Ramos (cell line): ENCODE measurements around the gene APOD.
"Not testable (repeated sequence)": the region's sequence is repeated elsewhere in the genome, so short reads cannot be mapped to it uniquely, and the experiment has no call there.

ENCODE experiments used
- in situ Hi-C: fragments of 300-500 bp; cut with MboI; formaldehyde crosslinking; loops from one replicate; pipeline ENCODE4 v1.14.3; 2022; ENCODE audit warnings: low sequenced_read_pairs; ENCODE audit not compliant: unreplicated experiment

The APOD gene

DNA sequence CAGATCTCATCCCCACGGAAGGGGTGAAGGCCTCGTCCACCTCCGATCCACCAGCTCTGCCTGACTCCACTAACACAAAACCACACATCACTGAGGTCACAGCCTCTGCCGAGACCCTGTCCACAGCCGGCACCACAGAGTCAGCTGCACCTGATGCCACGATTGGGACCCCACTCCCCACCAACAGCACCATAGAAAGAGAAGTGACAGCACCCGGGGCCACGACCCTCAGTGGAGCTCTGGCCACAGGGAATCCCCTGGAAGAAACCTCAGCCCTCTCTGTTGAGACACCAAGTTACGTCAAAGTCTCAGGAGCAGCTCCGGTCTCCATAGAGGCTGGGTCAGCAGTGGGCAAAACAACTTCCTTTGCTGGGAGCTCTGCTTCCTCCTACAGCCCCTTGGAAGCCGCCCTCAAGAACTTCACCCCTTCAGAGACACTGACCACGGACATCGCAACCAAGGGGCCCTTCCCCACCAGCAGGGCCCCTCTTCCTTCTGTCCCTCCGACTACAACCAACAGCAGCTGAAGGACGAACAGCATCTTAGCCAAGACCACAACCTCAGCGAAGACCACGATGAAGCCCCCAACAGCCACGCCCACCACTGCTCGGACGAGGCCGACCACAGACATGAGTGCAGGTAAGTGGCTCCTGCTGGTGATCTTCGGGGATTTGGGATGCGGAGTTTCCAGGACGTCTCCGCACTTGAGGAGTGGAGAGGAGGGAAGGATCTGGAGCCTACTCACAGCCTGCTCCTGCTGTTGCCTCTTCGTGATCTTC is 36.0 kb upstream of the APOD start:
- in situ Hi-C loops: loop anchor here (5.0 kb wide), 1 partner anchor 98 kb away; no protein-coding TSS in a partner anchor

DNA sequence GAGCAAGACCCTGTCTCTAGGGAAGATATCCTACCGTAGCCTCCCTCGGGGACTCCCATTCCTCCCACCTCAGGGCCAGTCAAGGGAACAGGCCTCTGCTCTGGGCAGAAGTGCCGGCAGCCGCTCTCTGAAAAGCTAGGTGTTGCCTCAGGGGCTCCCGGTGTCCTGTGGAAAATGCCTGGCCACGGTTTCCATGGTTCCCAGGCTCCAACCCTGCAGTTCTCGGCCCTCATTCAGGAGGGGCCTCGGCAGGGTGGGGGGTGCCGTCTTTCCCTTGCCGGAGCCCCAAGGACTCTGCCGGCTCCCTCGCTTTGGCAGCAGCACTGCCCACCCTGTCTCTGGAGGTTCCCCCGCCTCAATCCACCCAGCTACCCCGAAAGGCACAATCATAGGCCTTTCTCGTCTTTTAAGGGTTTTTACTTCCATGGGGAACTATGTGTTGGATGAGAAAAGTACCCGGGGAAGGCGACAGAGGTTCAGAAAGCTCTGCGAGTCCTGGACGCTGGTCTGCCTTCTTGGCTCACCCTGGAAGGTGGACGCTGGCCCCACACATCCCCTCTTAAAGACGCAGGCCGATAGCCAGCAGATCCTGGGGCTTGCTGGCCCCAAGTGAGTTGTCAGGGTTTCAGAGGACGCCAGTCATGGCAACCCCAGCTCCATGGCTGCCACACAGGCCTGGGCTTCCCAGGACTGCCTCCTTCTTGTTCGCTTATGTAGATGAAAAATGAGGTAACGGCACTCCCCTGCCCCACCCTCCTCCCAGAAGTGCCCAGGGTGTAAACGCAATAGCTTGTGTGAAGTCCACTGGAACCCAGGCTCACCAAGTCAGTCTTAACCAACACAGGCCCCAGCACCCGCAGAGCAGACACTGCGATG is 34.3 kb upstream of the APOD start:
- in situ Hi-C loops: not testable (repeated sequence)

DNA sequence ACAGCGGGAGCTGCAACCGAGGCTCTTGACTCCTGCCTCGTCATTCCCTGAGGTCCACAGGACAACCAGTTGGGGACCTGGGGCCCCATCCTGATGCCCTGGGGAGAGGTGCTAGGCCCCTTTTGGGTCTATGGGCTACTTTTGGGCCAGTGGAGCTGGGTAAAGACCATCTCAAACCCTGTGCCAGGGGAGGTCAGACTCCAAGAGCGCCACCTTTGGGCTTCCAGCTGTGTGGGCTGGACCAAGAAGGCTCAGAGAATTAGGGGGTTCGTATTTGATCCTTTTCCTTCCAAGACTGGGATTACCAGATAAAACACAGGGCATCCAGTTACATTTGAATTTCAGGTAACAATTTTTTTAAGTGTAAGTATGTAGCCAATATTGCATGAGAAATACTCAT is 33.4 kb upstream of the APOD start:
- in situ Hi-C loops: not testable (repeated sequence)

DNA sequence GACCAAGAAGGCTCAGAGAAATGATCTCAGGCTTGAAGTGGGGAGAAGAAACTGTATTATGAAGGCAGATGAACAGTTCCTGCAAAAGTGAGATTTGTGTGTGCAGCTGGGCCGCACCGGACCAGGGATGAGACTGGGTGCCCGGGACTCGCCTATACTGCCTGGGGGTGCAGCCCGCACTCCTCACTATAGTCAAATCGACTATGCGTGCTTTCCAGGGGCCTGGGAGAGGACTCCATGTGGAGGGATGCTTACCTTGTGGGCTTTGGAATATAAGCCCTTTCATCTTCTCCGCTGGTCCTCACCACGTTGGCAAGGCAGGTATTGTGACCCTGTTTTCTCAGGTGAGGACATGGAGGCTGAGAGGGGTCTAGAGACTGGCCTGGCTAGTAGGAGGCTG is 32.9 kb upstream of the APOD start:
- in situ Hi-C loops: no loop called here

DNA sequence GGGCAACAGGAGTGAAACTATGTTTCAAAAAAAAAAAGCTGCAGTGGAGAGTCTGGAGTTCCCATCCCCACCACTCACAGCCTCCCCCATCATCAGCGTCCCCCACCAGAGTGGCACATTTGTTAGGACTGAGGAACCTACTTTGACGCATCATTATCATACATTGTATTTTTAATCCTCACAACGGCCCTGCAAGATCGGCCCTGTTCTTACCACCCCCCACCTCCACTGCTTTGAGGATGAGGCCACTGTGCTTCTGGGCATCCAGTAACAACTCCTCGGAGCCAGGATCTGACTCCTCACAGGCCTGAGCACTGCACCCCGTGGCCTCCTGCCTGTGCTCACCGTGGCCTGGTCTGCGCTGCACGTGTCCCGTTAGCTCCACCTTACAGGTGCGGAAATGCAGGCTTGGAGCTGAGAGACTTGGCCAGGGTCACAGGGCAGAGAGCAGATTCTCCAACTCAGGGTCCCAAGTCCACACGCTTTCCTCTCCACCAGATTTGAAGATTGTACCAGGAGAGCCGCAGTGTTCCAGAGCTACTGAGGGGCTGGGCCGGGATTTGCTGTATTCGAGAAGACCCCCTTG is 32.3 kb upstream of the APOD start:
- in situ Hi-C loops: not testable (repeated sequence)

DNA sequence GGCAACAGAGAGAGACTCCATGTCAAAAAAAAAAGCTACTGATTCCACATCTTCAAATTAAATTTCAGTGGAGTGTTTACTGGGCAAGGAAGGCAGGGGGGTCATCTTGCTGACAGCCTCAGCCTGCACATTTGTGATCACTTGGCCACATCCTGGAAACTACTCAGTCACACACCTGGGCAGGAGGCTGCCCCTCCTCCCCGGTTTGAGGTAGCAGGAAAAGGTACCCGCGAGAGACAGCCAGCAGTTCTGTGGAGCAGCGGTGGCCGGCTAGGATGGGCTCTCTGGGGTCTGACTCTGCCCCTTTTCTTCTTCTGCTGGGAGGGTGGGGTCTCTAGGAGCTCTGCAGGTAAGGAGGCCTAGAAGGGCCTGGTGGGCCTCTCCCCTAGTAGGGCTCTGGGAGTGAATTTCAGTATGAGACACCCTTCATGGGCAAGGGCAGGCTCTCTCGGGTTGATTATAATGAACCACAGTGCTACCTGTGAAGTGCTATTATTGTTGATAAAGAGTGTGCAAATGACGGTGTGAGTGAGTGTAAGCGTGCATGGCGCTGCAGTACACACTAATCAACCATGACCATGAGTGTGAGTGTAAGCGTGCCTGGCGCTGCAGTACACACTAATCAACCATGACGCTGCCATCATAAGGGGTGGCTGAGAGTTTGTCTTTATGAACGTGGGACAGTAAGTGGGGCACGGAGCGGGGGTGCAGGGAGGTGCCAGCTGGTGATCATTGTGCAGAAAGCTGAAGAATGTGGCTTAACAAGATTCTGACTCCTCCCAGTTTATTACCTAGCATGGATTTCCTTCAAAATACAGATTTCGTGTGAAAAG is 31.1 kb upstream of the APOD start:
- in situ Hi-C loops: not testable (repeated sequence)

DNA sequence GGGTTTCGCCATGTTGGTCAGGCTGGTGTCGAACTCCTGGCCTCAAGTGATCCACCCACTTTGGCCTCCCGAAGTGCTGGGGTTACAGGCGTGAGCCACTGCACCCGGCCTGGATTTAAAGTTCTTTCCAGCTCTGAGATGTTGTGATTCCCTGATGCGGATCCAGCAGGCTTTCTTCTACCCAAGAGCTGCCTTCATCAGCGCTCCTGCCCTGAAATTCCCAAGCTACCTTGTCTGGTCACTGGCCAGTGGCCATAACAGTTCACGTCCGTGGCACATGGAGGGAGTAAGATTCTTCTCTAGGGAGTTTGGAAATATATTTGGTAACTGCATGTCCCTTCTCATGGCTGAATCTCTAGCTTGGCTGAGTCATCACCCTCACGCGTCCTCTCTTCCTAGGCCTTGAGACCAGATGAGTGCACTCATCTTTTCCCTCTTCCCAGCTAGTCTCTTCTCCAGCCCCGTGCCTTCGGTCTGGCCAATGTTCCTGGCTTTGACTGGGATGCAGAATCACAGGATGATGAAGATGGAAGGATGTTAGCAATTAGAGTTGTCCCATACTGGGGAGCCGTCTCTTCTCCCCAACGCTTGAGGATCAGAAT is 29.8 kb upstream of the APOD start:
- in situ Hi-C loops: no loop called here

DNA sequence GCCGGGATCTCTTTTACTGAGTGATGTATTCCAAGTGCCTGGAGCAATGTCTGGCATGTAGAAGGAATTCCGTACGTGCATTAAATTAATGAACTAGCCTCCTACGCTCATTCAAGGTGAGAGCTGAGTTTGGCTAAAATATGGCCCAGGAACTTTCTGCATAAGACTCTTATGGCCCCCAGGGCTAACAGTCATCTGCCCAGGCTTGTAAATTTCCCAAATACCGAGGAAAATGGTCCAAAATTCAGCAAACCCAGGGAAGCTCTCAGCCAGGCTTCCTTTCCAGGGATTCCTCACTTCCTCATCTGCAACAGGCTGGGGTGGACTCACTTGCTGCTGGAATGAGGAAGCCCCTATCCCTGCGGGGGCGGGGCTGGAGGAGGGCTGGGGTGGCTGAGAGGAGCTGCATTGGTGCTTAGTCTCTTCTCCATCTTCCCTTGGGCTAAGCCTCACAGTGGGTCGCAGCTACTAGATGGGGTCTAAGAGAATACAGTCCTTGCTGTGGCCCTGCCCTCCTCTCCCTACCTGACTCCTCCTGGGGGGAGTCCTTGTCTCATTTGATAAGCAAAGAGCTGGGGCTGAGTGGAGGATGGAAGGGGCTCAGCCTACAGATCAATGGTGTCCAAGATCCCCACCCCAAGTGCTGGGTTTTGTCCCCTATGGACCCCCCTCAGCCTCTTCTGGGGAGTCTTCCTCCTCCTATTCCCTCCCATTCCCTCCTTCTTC is 28.5 kb upstream of the APOD start:
- in situ Hi-C loops: no loop called here

DNA sequence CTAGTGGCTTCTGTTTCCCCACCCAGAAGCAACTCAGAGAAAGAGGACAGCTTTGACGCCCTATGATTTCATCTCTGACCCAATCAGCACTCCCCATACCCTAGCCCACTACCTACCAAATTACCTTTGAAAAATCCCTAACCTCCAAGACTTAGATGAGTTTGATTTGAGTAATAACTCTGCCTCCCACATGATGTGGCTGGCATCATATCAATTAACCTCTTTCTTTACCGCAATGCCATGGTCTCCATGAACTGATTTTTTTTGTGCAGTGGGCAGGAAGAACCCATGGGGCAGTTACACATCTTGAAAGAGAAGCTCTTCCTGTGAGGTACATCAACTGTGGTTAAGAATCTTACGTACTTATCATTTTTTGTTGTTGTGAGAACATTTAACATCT is 25.5 kb upstream of the APOD start:
- in situ Hi-C loops: no loop called here

DNA sequence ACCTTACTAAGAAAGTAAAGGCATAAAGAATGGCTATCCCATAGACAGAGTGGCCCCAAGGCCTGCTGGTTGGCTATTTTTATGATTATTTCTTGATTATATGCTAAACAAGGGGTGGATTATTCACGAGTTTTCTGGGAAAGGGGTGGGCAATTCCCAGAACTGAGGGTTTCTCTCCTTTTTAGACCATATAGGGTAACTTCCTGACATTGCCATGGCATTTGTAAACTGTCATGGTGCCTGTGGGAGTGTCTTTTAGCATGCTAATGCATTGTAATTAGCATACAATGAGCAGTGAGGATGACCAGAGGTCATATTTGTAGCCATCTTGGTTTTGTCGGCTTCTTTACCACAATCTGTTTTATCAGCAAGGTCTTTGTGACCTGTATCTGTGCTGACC is 18.0 kb upstream of the APOD start:
- in situ Hi-C loops: not testable (repeated sequence)

DNA sequence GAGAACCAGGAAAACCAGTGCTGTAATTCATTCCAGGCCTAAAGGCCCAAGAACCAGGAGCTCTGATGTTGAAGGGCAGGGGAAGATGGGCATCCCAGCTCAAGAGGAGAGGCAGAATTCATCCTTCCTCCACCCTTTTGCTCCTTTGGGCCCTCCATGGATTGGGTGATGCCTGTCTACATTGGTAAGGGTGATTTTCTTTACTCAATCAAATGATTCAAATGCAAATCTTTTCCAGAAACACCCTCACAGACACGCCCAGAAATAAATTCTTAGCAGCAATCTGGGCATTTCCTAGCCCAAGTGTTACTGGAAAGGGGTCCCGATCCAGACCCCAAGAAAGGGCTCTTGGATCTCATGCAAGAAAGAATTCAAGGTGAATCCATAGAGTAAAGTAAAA is 17.6 kb upstream of the APOD start:
- in situ Hi-C loops: no loop called here

DNA sequence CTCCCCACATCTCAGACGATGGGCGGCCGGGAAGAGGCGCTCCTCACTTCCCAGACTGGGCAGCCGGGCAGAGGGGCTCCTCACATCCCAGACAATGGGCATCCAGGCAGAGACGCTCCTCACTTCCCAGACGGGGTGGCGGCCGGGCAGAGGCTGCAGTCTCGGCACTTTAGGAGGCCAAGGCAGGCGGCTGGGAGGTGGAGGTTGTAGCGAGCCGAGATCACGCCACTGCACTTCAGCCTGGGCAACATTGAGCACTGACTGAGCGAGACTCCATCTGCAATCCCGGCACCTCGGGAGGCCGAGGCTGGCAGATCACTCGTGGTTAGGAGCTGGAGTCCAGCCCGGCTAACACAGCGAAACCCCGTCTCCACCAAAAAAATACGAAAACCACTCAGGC is 16.2 kb upstream of the APOD start:
- in situ Hi-C loops: not testable (repeated sequence)

DNA sequence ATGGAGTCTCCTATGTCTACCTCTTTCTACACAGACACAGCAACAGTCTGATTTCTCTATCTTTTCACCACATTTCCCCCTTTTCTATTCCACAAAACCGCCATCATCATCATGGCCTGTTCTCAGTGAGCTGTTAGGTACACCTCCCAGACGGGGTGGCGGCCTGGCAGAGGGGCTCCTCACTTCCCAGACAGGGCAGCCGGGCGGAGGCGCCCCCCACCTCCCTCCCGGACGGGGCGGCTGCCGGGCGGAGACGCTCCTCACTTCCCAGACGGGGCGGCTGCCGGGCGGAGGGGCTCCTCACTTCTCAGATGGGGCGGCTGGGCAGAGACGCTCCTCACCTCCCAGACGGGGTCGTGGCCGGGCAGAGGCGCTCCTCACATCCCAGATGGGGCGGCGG is 15.8 kb upstream of the APOD start:
- in situ Hi-C loops: not testable (repeated sequence)

DNA sequence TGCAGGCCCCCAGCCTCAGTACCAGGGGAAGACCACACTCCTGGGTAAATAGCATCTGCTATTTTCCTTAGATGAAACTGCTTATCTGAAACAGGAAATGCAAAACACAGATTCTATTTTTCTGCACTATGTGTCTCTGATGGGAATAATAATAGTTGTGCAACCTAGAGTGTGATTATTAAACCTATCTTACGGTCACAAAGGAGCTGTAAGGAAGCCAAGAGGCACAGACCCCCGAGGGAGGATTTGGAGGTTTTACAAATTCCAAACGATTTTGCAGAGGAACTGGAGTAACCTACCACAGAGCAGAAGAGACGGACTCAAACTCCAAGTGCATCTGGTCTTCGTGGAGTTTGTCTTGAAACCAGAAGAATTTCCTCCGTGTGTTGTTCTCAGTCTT is 14.1 kb upstream of the APOD start:
- in situ Hi-C loops: no loop called here

DNA sequence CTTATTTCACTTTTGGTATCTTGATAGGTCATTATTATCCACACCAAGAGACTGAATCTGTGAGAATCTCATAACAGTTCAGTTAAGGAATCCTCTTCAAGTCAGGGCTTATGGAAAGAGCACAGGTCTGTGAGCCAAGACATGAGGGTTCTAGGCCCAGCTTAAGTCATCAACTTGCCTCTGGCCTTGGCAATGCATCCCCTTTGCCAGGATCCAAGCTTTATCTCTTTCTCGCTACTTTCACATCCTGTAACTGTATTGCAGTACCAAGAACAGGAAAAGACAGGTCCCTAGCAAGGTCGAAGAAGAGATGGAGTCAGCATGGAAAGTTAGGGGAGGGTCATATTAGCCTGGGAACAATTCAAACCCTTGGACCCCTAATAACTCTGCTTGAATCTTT is 13.5 kb upstream of the APOD start:
- in situ Hi-C loops: no loop called here

DNA sequence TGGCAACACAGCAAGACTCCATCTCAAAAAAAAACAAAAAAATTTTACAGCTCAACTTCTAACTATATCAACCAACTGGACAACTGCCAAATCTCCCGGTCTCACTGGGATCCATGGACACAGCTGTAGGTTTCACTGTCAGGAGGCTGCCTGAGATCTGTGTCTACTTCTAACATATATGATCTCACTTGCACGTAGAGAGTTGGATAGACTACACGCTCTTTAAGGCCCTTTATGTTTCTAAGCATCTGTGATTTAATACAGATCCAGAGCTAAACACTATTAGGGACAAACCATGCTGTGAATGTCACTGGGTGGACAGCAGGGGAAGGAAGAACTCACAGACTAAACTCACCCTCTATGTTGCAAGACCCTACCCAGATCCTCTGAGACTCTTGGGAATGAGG is 13.0 kb upstream of the APOD start:
- in situ Hi-C loops: no loop called here

DNA sequence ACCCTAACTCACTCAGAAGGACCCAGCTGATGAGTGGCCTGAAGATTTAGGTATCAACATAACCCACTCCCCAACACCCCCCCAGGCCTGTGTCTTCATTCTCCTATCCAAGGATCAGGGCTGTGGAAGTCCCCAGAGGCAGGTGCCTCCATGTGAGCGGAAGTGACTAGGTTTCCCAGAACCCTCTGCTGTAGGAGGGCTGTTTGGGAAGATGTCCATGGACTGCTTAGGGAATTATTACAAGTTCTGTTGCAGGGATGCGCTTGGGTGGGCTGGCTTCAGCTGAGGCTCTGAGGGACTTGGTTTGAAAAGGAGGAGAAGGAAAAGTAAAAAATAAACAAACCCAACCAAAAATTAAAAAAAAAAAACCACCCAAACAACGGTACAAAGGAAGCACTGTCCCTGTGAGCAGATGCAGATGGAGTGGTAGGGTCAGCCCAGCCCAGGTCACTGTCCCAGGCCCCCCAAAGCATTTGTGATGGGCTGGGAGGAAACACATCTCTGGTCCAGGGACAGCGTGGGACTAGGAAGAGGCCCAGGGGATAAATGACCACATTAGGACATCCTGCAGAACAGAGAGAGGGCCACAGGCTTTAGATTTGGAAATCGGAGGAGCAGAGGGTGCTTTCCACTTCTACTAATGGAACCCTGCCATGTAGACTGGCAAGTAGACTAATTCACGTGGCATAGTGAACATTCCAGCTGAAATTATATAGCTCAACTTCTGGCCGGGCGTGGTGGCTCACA is 12.2 kb upstream of the APOD start:
- in situ Hi-C loops: no loop called here

DNA sequence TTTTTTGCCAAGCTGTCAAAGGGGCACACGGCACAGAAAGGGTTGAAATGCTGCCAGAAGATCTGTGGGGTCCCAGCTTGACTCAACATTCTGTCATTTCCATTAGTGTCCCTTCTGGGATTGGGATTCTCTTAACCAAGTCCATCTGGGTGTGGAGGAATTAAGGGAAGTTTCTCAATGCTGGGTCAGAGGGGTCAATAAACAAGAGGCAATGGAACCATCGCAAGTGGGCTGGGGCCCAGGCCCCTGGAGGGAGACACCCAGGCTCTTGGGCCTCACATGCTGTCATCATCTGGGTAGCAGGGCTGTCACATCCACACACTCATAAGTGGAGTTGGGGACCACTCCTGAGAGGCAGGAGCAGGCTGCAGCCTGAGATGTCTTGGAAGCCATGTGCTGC is 8.1 kb upstream of the APOD start:
- in situ Hi-C loops: no loop called here

DNA sequence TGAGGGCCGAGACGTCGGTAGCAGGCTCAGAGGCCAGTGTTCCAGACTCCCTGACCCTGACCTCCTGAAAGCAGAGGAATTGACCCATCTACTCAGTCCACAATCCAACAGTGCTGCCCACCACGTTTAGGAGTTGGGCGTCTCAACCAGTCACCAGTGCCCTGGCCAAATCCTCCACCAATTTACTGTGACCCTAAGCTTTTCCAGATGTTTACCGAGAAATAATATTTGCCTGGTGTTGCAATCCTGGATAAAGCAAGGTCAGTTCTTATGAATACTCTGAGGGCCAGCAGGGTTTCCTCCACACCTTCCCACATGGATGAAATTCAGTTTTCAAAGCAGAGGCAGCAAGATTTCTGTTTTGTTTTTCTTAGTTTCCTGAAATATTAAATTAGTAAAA is 7.5 kb upstream of the APOD start:
- in situ Hi-C loops: no loop called here
